Activated T-helper 2 cell treated with anti-CD3 and anti-CD28 coated beads, Interferon-gamma antibody, Interleukin-2, Interleukin-4, amounts not matched to agents 10 μg/mL and 5 μg/mL and 100 μg/mL, durations not matched to agents 14 hours and 24 hours and 36 hours (primary cell): Measurements from ENCODE around the gene NKX2-3. TPM values are rescaled to one million over a fixed set of nuclear protein-coding genes. Genes with fewer than 3 reads are reported as not detected.

Experiments
- DNase-seq: peaks from one replicate; pipeline ENCODE4 v3.0.0; 2021; ENCODE audit warnings: low spot score
- H3K27ac Mint-ChIP-seq: one replicate; pipeline ENCODE4 v1.8.0; 2021; ENCODE audit warnings: mixed read lengths
- H3K27me3 Mint-ChIP-seq: one replicate; pipeline ENCODE4 v1.8.0; 2021; ENCODE audit warnings: low read depth, mixed read lengths
- H3K36me3 Mint-ChIP-seq: one replicate; pipeline ENCODE4 v1.8.0; 2021; ENCODE audit warnings: low read depth, mixed read lengths
- H3K4me1 Mint-ChIP-seq: one replicate; pipeline ENCODE4 v1.8.0; 2021; ENCODE audit warnings: low read depth, mixed read lengths
- H3K4me3 Mint-ChIP-seq: one replicate; pipeline ENCODE4 v1.8.0; 2021; ENCODE audit warnings: low read depth, mild to moderate bottlenecking, moderate library complexity, mixed read lengths
- H3K9me3 Mint-ChIP-seq: one replicate; pipeline ENCODE4 v1.8.0; 2021; ENCODE audit warnings: mixed read lengths
- intact Hi-C: fragments of 100-400 bp; cut with micrococcal nuclease; formaldehyde crosslinking; loops from one replicate; pipeline ENCODE4 v1.15.1; 2023
- total RNA-seq: library from RNA; stranded (reverse); gene quantifications from 2 replicates; pipeline ENCODE4 v1.2.3, GENCODE V29; 2022

Gene NKX2-3
- total RNA-seq, 1 donor from 2014 or later, result not detected

- no peaks in the 10 kb centered on the region for H3K9me3 Mint-ChIP-seq
- no peak overlapping the region for H3K4me3 Mint-ChIP-seq
- H3K27me3 Mint-ChIP-seq, result peaks cover 44% of the 10 kb centered on the region
- peaks cover 8% of the 10 kb centered on the region for H3K4me1 Mint-ChIP-seq
- DNase-seq, result no peak
- intact Hi-C loops, result loop anchor here (10.0 kb wide), 1 partner anchor 124 kb away; the partner anchor contains the start of gene GOT1
- H3K27ac Mint-ChIP-seq, result no peak overlapping the region
- H3K36me3 Mint-ChIP-seq, result no peaks in the 10 kb centered on the region
These were observed 26.0 kb downstream of the NKX2-3 start for GRCh38 chr10:99558708-99559107.

- no peak overlapping the region for H3K27ac Mint-ChIP-seq
- no peak for DNase-seq
- H3K4me1 Mint-ChIP-seq, result peaks cover 8% of the 10 kb centered on the region
- H3K4me3 Mint-ChIP-seq, result no peak overlapping the region
- intact Hi-C loops, result loop anchor here (2.0 kb wide), 2 partner anchors 52 to 150 kb away; no protein-coding TSS in a partner anchor
- no peaks in the 10 kb centered on the region for H3K36me3 Mint-ChIP-seq
- no peaks in the 10 kb centered on the region for H3K9me3 Mint-ChIP-seq
- H3K27me3 Mint-ChIP-seq, result peaks cover 30% of the 10 kb centered on the region
These were observed 27.8 kb downstream of the NKX2-3 start for GRCh38 chr10:99560277-99561126.

GRCh38 chr10:99562631-99563030 lies 29.9 kb downstream of the NKX2-3 start:
- DNase-seq, result no peak
- intact Hi-C loops, result no loop called here
- Mint-ChIP-seq H3K4me1 (no peaks in the 10 kb centered on the region), H3K4me3 (no peak overlapping the region), H3K36me3 (no peaks in the 10 kb centered on the region), H3K9me3 (no peaks in the 10 kb centered on the region), H3K27me3 (peaks cover 30% of the 10 kb centered on the region), H3K27ac (no peak overlapping the region)

GRCh38 chr10:99564361-99564760 lies 31.6 kb downstream of the NKX2-3 start:
- Mint-ChIP-seq H3K27ac (no peak overlapping the region), H3K4me3 (no peak overlapping the region), H3K4me1 (no peaks in the 10 kb centered on the region), H3K27me3 (peaks cover 27% of the 10 kb centered on the region), H3K9me3 (no peaks in the 10 kb centered on the region), H3K36me3 (no peaks in the 10 kb centered on the region)
- intact Hi-C loops, result no loop called here
- DNase-seq, result no peak

GRCh38 chr10:99565166-99565565 lies 32.4 kb downstream of the NKX2-3 start:
- Mint-ChIP-seq H3K4me3 (no peak overlapping the region), H3K36me3 (no peaks in the 10 kb centered on the region), H3K27ac (no peak overlapping the region), H3K27me3 (peaks cover 27% of the 10 kb centered on the region), H3K4me1 (no peaks in the 10 kb centered on the region), H3K9me3 (no peaks in the 10 kb centered on the region)
- intact Hi-C loops, result no loop called here
- no peak for DNase-seq

- Mint-ChIP-seq H3K27me3 (peaks cover 12% of the 10 kb centered on the region), H3K4me1 (no peaks in the 10 kb centered on the region), H3K9me3 (no peaks in the 10 kb centered on the region), H3K36me3 (no peaks in the 10 kb centered on the region), H3K4me3 (no peak overlapping the region), H3K27ac (no peak overlapping the region)
- no peak for DNase-seq
- intact Hi-C loops, result no loop called here
These were observed 36.7 kb downstream of the NKX2-3 start for GRCh38 chr10:99569253-99569939.

GRCh38 chr10:99569961-99570360 lies 37.2 kb downstream of the NKX2-3 start:
- Mint-ChIP-seq H3K4me3 (no peak overlapping the region), H3K9me3 (no peaks in the 10 kb centered on the region), H3K27ac (no peak overlapping the region), H3K27me3 (peaks cover 12% of the 10 kb centered on the region), H3K4me1 (no peaks in the 10 kb centered on the region), H3K36me3 (no peaks in the 10 kb centered on the region)
- DNase-seq, result no peak
- intact Hi-C loops, result no loop called here

GRCh38 chr10:99571816-99572215 lies 39.1 kb downstream of the NKX2-3 start:
- no peak for DNase-seq
- H3K36me3 Mint-ChIP-seq, result no peaks in the 10 kb centered on the region
- no peaks in the 10 kb centered on the region for H3K9me3 Mint-ChIP-seq
- no peak overlapping the region for H3K27ac Mint-ChIP-seq
- H3K4me3 Mint-ChIP-seq, result no peak overlapping the region
- no peaks in the 10 kb centered on the region for H3K4me1 Mint-ChIP-seq
- peaks cover 8% of the 10 kb centered on the region for H3K27me3 Mint-ChIP-seq
- intact Hi-C loops, result no loop called here

GRCh38 chr10:99573790-99574189 lies 41.0 kb downstream of the NKX2-3 start:
- Mint-ChIP-seq H3K4me1 (no peaks in the 10 kb centered on the region), H3K36me3 (no peaks in the 10 kb centered on the region), H3K27me3 (peaks cover 6% of the 10 kb centered on the region), H3K9me3 (no peaks in the 10 kb centered on the region), H3K4me3 (no peak overlapping the region), H3K27ac (no peak overlapping the region)
- no peak for DNase-seq
- intact Hi-C loops, result no loop called here

GRCh38 chr10:99579971-99580370 lies 47.2 kb downstream of the NKX2-3 start:
- Mint-ChIP-seq H3K36me3 (no peaks in the 10 kb centered on the region), H3K27ac (no peak overlapping the region), H3K4me1 (no peaks in the 10 kb centered on the region), H3K9me3 (no peaks in the 10 kb centered on the region), H3K27me3 (no peaks in the 10 kb centered on the region), H3K4me3 (no peak overlapping the region)
- DNase-seq, result no peak
- intact Hi-C loops, result no loop called here

- Mint-ChIP-seq H3K27ac (no peak overlapping the region), H3K4me3 (no peak overlapping the region), H3K27me3 (no peaks in the 10 kb centered on the region), H3K36me3 (no peaks in the 10 kb centered on the region), H3K4me1 (no peaks in the 10 kb centered on the region), H3K9me3 (no peaks in the 10 kb centered on the region)
- no peak for DNase-seq
- intact Hi-C loops, result no loop called here
These were observed 49.6 kb downstream of the NKX2-3 start for GRCh38 chr10:99582255-99582770.

GRCh38 chr10:99583687-99584086 lies 50.9 kb downstream of the NKX2-3 start:
- intact Hi-C loops, result no loop called here
- H3K27ac Mint-ChIP-seq, result no peak overlapping the region
- H3K4me1 Mint-ChIP-seq, result no peaks in the 10 kb centered on the region
- no peaks in the 10 kb centered on the region for H3K36me3 Mint-ChIP-seq
- H3K27me3 Mint-ChIP-seq, result no peaks in the 10 kb centered on the region
- H3K9me3 Mint-ChIP-seq, result no peaks in the 10 kb centered on the region
- H3K4me3 Mint-ChIP-seq, result no peak overlapping the region
- DNase-seq, result no peak
